Measurements from ENCODE around the gene SLC9A4. TPM values are rescaled to one million over a fixed set of nuclear protein-coding genes. Genes with fewer than 3 reads are reported as not detected.

Gene SLC9A4
- total RNA-seq, 1 donor from 2014 or later = 0.40 TPM

DNA sequence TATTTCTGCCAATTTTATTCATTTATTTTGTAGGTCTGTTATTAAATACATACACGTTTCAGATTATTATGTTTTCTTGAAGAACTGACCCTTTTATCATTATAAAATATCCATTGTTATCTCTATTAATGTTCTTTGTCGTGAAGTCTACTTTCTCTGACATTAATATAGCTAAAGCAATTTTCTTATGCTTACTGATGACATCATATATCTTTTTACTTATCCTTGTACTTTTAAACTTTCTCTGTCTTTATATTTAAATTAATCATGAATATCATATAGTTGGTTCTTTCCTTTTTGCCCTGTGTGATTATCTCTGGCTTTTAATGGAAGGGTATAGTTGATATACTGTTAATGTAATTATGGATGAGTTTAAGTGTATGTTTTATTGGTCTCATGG, 109.8 kb downstream of the SLC9A4 start:
- no peak overlapping the region for H3K4me3 ChIP-seq (ENCODE audit: low read depth, low read length)
- TF ChIP-seq, protein P1, sequence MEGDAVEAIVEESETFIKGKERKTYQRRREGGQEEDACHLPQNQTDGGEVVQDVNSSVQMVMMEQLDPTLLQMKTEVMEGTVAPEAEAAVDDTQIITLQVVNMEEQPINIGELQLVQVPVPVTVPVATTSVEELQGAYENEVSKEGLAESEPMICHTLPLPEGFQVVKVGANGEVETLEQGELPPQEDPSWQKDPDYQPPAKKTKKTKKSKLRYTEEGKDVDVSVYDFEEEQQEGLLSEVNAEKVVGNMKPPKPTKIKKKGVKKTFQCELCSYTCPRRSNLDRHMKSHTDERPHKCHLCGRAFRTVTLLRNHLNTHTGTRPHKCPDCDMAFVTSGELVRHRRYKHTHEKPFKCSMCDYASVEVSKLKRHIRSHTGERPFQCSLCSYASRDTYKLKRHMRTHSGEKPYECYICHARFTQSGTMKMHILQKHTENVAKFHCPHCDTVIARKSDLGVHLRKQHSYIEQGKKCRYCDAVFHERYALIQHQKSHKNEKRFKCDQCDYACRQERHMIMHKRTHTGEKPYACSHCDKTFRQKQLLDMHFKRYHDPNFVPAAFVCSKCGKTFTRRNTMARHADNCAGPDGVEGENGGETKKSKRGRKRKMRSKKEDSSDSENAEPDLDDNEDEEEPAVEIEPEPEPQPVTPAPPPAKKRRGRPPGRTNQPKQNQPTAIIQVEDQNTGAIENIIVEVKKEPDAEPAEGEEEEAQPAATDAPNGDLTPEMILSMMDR (conservative IDR thresholded peaks at IDR 0.05; ENCODE audit: low read depth, low read length) = no peak
- no peak for DNase-seq (ENCODE audit: low read depth)

Other genes with a start within 250 kb of the SLC9A4 start
- gene IL1RL1, start 161.7 kb upstream of the SLC9A4 start, total RNA-seq = 0.58 and 4.7 TPM in 2 replicates
- gene IL18R1, start 117.4 kb upstream of the SLC9A4 start, total RNA-seq = 0.12 and 2.5 TPM in 2 replicates
- 0.35 TPM in 1 of 2 replicates, not detected in the other for gene IL18RAP, start 50.1 kb upstream of the SLC9A4 start, total RNA-seq
- gene SLC9A2, start 146.3 kb downstream of the SLC9A4 start, total RNA-seq = 0.86 and 1.2 TPM in 2 replicates